ENCODE measurements around the gene HJURP.

Gene HJURP

DNA sequence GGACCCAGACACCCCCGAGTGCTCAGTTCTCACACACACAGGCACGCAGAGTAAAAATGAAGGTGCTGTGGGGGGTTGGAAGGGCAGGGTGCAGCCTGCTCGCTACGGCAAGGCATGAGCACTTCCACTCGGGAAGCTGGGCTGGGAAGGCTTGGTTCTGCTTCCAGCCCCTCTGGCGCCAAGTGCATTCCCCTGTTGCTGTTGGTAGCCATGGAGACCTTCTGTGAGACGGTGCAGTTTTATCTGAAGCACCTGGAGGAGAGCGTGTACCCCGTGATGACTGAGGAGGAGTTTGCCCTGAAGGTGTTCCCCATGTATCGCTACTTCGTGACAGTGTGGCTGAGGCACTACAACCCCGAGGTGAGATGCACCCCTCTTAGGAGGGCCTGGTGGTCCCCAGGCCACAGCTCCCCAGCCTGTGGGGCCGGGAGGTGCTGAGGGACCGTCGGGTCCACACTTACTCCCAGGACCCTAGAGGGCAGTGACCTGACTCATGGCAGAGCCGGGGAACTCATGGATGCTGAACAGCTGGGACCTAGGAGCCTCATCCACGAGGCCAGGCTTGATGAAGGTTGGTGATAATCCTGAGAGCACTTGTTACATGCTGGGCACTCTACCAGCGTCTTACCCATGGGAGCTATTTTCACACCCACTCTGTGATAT is 60.7 kb downstream of the HJURP start:
- no peak for DNase-seq (ENCODE audit: low read depth in 2 of 2)

DNA sequence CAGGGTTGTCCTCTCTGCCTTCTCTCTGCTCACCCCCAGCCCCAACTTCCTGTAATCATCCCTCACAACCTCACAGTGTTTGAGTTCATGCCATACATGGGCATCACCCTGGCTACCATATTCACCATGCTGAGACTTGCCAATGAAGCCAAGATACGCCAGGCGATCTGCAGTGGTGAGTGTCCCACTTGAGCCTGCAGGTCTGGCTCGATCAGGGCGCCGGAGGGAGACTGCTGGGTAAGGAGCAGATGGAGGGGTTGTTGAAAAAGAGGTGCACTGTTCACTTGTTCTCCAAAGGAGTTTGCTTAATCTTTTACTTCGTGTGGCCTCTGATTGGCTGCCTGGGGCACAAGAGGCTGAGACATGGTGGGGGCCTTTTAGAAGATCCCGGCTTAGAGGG is 61.6 kb downstream of the HJURP start:
- no peak for DNase-seq (ENCODE audit: low read depth in 2 of 2)

DNA sequence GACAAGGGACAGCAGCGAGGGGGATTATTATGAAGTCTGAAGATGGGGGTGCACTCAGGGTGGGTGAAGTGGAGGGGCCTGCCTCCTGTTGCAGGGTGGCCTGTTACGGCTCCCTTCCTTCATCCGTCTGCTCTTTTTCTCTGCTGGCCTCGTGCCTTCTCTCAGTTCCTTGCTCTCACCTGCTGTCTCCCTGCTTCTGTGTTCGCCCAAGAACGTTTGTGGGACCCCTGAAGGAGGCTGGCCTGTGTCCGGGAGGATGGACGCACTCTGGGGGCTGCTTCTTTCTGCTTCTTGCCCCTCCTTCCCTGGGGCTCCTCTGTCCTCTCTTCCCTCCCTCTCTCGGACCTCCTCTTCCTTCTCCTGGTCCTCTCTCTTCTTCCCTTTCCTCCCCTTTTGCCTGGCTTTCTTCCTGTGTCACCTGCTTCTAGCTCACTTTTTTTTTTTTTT is 62.4 kb downstream of the HJURP start:
- DNase-seq (ENCODE audit: low read depth in 2 of 2), result no peak

DNA sequence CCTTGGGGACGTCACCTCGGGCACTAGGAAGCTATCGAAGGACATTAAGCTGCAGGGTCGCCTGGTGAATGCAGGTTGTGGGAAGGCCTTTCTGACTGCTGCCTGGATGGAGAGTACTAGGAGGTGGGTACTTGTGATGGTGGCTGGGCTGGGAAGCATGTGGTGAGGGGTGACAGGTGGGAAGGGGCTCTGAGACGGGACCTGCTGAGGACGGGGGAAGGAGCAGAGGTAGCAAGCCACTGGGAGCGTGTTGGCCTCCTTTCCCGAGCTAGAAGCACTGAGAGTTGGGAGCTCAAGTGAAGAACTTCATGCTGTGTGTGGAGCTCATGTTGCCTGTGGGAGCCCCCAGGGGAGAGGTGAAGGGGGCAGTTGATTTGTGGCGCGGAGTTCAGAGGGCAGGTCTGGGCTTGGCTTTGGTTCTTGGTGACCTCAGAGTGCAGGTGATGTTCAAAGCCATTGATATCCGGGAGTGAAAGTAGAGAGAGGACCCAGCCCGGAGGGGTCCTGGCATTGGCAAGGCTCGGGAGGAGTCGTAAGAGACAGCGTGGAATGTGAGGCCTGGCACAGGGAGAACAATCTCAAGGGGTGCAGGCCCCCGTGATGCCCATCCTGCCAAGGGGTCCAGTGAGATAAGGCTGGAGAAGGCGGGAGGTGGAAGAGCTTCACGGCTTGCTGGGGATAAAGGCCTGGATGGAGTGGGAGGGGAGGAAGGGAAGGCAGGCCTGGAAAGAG is 63.0 kb downstream of the HJURP start:
- DNase-seq (ENCODE audit: low read depth in 2 of 2), result no peak

DNA sequence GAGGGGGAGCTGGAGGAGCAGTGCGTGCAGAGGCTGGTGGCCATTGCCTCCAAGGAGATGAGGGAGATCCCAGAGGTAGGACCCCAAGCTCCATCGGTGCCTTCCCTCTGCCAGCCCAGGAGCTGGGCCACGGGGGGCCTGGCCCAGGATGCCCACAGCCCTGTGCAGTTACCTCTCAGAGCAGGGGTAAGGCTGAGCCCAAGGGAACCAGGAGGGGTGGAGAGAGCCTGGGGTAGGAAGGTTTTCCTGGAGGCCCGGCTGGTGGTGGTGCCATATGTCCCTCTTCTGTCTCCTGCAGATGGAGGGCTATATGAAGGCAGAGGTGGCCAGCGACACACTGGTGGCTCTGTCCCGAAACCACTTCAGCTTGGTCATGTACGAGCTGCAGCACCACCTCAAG is 64.8 kb downstream of the HJURP start:
- DNase-seq (ENCODE audit: low read depth in 2 of 2), result no peak

Data from activated CD4-positive, alpha-beta T cell treated with anti-CD3 and anti-CD28 coated beads for 24 hours (primary cell).